GM20000 (cell line): ENCODE data around the gene TBCC.
"Not testable (repeated sequence)": the region's sequence is repeated elsewhere in the genome, so short reads cannot be mapped to it uniquely, and the experiment has no call there.

Experiments
- DNase-seq: peaks from one replicate; pipeline ENCODE4 v3.0.0; 2012; ENCODE audit warnings: low spot score
- TF ChIP-seq, protein P1 (sequence below): IDR thresholded peaks from 2 replicates; pipeline ENCODE4 v1.5.1; 2012; ENCODE audit warnings: mild to moderate bottlenecking, control low read depth; ENCODE audit errors: extremely low read depth, missing control alignments

TBCC gene

DNA sequence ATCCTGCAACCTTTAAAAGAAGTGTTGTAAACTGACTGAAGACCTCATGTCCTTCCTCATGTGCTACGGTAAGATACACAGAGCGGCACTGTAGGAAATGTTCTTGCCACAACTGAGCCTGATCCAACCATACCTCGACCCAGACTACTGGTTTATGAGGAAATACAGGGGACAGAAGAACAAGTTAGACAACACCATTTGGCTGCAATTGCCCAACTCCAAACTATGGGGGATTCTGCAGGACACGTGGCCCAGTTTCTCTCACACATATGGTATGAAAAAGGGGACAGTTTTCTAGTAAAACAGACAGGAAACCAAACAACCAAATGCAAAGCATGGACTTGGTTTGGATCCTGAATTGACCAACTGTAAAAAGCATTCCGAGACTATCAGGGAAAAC is 34.0 kb downstream of the TBCC start:
- TF ChIP-seq, protein P1, sequence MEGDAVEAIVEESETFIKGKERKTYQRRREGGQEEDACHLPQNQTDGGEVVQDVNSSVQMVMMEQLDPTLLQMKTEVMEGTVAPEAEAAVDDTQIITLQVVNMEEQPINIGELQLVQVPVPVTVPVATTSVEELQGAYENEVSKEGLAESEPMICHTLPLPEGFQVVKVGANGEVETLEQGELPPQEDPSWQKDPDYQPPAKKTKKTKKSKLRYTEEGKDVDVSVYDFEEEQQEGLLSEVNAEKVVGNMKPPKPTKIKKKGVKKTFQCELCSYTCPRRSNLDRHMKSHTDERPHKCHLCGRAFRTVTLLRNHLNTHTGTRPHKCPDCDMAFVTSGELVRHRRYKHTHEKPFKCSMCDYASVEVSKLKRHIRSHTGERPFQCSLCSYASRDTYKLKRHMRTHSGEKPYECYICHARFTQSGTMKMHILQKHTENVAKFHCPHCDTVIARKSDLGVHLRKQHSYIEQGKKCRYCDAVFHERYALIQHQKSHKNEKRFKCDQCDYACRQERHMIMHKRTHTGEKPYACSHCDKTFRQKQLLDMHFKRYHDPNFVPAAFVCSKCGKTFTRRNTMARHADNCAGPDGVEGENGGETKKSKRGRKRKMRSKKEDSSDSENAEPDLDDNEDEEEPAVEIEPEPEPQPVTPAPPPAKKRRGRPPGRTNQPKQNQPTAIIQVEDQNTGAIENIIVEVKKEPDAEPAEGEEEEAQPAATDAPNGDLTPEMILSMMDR, result no peak

GRCh38 chr6:42710316-42710715 is 35.6 kb downstream of the TBCC start:
- DNase-seq, result no peak
- TF ChIP-seq, protein P1, result no peak

More for the DNA sequence above, 34.0 kb downstream of the TBCC start:
- no peak for DNase-seq

DNA sequence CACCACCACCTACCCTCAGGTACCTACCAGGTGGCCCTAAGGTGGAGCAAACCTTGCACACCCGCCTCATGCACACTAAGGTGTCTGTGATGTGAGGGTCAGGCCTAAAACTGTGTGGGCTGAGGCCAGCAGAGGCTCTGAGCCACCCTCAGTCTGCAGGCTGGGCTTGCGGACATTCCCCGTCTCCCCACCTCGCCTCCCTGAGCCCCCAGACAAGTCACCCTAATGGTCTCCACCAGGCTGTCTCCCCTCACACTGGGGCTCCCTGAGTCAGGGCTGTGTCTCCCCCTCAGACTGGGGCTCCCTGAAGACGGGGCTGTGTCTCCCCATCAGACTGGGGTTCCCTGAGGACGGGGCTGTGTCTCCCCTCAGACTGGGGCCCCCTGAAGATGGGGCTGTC is 36.0 kb downstream of the TBCC start:
- no peak for DNase-seq
- TF ChIP-seq, protein P1, result no peak

DNA sequence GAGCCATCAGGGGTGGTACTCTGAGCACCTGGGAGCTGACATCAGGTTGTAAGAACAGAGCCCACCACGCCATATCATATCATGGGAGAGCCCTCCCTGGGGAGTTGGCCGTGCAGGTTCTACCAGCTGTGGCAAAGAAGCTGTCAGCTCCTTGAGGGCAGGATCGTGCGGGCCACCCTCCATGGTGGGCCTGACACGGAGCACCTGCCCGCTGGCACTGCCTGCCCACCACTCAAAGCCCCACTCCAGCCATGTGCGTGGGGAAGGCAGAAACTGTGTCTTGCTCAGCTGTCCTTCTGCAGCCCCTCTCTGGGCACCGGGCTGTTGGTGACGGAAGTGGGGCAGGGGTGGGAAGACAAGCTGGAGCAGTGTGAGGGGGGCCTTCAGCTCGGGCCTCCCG is 37.8 kb downstream of the TBCC start:
- no peak for DNase-seq
- TF ChIP-seq, protein P1, result no peak

- TF ChIP-seq, protein P1, result no peak
- DNase-seq, result no peak
Observed at GRCh38 chr6:42707595-42707994, 38.3 kb downstream of the TBCC start.

DNA sequence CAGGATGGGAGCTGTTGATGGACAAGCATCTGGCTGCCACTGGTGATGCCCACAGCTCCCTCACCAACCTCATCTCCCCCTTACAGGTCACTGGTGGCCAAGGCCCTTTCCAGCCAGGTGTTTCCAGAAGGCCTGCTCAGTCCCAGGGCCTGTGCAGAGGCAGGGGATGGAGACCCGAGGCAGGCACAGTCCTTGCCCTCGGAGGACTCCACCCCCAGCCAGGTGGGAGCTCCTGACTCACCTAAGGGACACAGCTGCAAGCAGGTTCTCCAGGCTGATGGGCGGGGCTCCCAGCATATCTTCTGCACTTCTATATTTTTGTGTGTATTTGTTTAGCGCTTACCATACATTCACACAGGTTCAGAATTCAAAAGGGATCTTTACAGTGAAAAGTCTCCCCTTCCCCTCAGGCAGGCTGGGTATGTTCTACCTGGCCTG is 40.9 kb downstream of the TBCC start:
- no peak for DNase-seq
- TF ChIP-seq, protein P1, result no peak

DNA sequence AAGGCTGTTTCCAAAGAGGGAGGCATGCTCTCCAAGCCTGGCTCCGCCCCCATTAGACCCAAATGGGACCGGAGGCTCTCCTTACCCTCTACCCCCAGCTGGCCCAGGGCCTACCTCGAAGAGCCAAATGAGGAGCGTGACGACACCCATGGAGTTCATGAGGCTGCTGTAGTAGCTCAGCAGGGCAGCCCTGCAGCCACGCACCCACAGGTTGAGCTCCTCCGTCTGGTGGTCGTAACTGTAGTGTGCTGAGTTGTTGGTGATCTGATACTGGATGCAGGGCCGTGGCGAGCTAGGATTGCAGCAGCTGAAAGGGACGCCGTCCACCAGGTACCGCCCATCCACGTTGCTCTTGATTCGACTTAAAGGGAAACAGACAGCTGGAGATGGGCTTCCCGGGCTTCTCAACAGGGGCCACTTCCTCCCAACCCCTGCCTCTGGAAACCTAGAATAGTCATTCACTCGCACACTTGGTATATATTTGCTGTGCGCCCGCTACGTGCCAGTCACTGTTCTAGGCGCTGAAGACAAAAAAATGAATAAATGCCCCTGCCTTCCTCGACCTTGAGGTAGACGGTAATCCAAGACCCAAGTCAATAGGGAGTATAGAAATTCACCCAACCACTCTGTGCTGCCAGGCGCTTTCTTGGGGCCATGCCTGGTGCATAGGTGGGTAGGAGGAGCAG is 41.5 kb downstream of the TBCC start:
- no peak for DNase-seq
- TF ChIP-seq, protein P1, result no peak

- DNase-seq, result not testable (repeated sequence)
Observed at GRCh38 chr6:42702786-42703185, 43.1 kb downstream of the TBCC start.
